Measurements from ENCODE around the gene VGLL3.
"Not testable (repeated sequence)": the region's sequence is repeated elsewhere in the genome, so short reads cannot be mapped to it uniquely, and the experiment has no call there.

VGLL3 gene

GRCh38 chr3:86989006-86989405 is 1.9 kb downstream of the VGLL3 start:
- DNase-seq = no peak

- DNase-seq = no peak
These were observed 2.7 kb downstream of the VGLL3 start for GRCh38 chr3:86988235-86988634.

GRCh38 chr3:86987421-86987715 is 3.6 kb downstream of the VGLL3 start:
- DNase-seq = no peak

GRCh38 chr3:86986671-86987420 is 4.1 kb downstream of the VGLL3 start:
- DNase-seq = no peak

GRCh38 chr3:86985181-86985826 is 5.6 kb downstream of the VGLL3 start:
- DNase-seq = no peak

- no peak for DNase-seq
These were observed 6.7 kb downstream of the VGLL3 start for GRCh38 chr3:86984271-86984670.

GRCh38 chr3:86982883-86983282 is 8.1 kb downstream of the VGLL3 start:
- no peak for DNase-seq

- no peak for DNase-seq
These were observed 12.8 kb downstream of the VGLL3 start for GRCh38 chr3:86978111-86978551.

GRCh38 chr3:86976219-86976618 is 14.7 kb downstream of the VGLL3 start:
- no peak for DNase-seq

- not testable (repeated sequence) for DNase-seq
These were observed 16.8 kb downstream of the VGLL3 start for GRCh38 chr3:86974177-86974576.

GRCh38 chr3:86973440-86973839 is 17.5 kb downstream of the VGLL3 start:
- DNase-seq = no peak

- no peak for DNase-seq
These were observed 21.3 kb downstream of the VGLL3 start for GRCh38 chr3:86969500-86970189.

- DNase-seq = no peak
These were observed 22.6 kb downstream of the VGLL3 start for GRCh38 chr3:86968244-86968932.

GRCh38 chr3:86967062-86967461 is 23.9 kb downstream of the VGLL3 start:
- no peak for DNase-seq

GRCh38 chr3:86965166-86965565 is 25.8 kb downstream of the VGLL3 start:
- no peak for DNase-seq

- no peak for DNase-seq
These were observed 27.3 kb downstream of the VGLL3 start for GRCh38 chr3:86963611-86964010.

GRCh38 chr3:86961297-86961696 is 29.7 kb downstream of the VGLL3 start:
- DNase-seq = no peak

GRCh38 chr3:86960550-86960949 is 30.4 kb downstream of the VGLL3 start:
- no peak for DNase-seq

- DNase-seq = no peak
These were observed 32.4 kb downstream of the VGLL3 start for GRCh38 chr3:86958534-86958933.

GRCh38 chr3:86954747-86955146 is 36.2 kb downstream of the VGLL3 start:
- no peak for DNase-seq

GRCh38 chr3:86954226-86954625 is 36.7 kb downstream of the VGLL3 start:
- DNase-seq = no peak

GRCh38 chr3:86951322-86951721 is 39.6 kb downstream of the VGLL3 start:
- no peak for DNase-seq

GRCh38 chr3:86950717-86951116 is 40.2 kb downstream of the VGLL3 start:
- DNase-seq = no peak

GRCh38 chr3:86949850-86950249 is 41.1 kb downstream of the VGLL3 start:
- DNase-seq = no peak
